ENCODE data around the gene CYFIP2. TPM values are rescaled to one million over a fixed set of nuclear protein-coding genes. Genes with fewer than 3 reads are reported as not detected.

The CYFIP2 gene
- total and polyA plus RNA-seq, 2 experiments from 2014 or later, result 24.8 to 30.2 TPM

DNA sequence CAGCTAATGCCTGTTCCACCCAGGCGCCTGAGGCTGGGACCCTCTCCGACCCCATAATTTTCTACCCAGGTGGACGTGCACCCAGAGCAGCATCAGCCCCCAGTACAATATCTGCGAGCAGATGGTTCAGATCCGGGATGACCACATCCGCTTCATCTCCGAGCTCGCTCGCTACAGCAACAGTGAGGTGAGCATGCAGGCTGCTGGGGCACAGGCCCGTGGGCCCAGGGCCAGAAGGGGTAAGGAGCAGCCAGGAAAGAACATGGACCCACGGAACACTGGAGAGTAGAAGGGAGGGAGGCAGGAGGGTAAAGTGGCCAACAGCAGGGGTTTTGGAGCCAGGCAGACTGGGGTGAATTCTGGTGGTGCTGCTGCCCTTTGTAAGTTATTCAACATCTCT lies 45.7 kb downstream of the CYFIP2 start:
- no peaks in the 10 kb centered on the region for H3K4me1 ChIP-seq (ENCODE audit: insufficient read depth)
- H3K4me3 ChIP-seq, result no peak overlapping the region
- H4K20me1 ChIP-seq (ENCODE audit: insufficient read depth, poor library complexity, severe bottlenecking), result no peaks in the 10 kb centered on the region
- WGBS (ENCODE audit: low lambda C conversion rate, missing lambda C conversion rate), result 96% methylated on average over 11 of the region's 11 CpGs
- H3K9me3 ChIP-seq (ENCODE audit: low read depth), result no peaks in the 10 kb centered on the region
- H3K27ac ChIP-seq, result no peak overlapping the region
- H3K4me2 ChIP-seq, result no peak overlapping the region
- no peak overlapping the region for H2AFZ ChIP-seq
- H3K79me2 ChIP-seq, result no peaks in the 10 kb centered on the region
- no peak for DNase-seq (ENCODE audit: low spot score)
- H3K36me3 ChIP-seq (replicated peaks; ENCODE audit: insufficient read depth, low read depth), result no peaks in the 10 kb centered on the region
- no peaks in the 10 kb centered on the region for H3K27me3 ChIP-seq
- H3K9me2 ChIP-seq (replicated peaks; ENCODE audit: insufficient read depth), result no peaks in the 10 kb centered on the region
- TF ChIP-seq, protein P1, sequence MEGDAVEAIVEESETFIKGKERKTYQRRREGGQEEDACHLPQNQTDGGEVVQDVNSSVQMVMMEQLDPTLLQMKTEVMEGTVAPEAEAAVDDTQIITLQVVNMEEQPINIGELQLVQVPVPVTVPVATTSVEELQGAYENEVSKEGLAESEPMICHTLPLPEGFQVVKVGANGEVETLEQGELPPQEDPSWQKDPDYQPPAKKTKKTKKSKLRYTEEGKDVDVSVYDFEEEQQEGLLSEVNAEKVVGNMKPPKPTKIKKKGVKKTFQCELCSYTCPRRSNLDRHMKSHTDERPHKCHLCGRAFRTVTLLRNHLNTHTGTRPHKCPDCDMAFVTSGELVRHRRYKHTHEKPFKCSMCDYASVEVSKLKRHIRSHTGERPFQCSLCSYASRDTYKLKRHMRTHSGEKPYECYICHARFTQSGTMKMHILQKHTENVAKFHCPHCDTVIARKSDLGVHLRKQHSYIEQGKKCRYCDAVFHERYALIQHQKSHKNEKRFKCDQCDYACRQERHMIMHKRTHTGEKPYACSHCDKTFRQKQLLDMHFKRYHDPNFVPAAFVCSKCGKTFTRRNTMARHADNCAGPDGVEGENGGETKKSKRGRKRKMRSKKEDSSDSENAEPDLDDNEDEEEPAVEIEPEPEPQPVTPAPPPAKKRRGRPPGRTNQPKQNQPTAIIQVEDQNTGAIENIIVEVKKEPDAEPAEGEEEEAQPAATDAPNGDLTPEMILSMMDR (IDR thresholded peaks at IDR 0.05; ENCODE audit: poor library complexity), result no peak
- TF ChIP-seq EZH2 (IDR thresholded peaks at IDR 0.05; ENCODE audit: borderline replicate concordance), result no peak
- no peak for TF ChIP-seq EZH2phosphoT487 (IDR thresholded peaks at IDR 0.05; ENCODE audit: low read depth, severe bottlenecking, unreplicated experiment)

DNA sequence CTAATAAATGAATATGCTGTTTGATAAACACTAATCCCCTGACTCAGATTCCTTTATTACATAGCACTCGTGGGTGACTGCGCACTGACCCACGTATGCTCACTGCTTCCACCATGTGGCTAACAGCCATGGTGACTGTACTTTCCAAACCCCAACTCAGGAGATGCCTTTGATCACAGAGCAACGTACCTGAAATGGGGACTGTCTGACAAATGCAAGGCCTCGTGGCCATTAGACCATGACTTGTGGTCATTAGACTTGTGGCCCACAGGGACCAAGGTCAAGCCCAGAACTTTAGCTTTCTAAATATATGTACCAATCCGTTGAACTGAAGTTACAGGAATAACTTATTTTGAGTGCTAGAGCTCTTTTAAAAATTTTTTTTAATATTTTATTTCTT lies 46.6 kb downstream of the CYFIP2 start:
- H3K4me3 ChIP-seq, result no peak overlapping the region
- WGBS (ENCODE audit: low lambda C conversion rate, missing lambda C conversion rate), result 40% methylated on average over 6 of the region's 6 CpGs
- no peak overlapping the region for H3K4me2 ChIP-seq
- H3K27me3 ChIP-seq, result no peaks in the 10 kb centered on the region
- H3K9me2 ChIP-seq (replicated peaks; ENCODE audit: insufficient read depth), result no peaks in the 10 kb centered on the region
- no peaks in the 10 kb centered on the region for H3K36me3 ChIP-seq (replicated peaks; ENCODE audit: insufficient read depth, low read depth)
- no peaks in the 10 kb centered on the region for H3K9me3 ChIP-seq (ENCODE audit: low read depth)
- DNase-seq (ENCODE audit: low spot score), result peak; percentile 68
- no peaks in the 10 kb centered on the region for H3K79me2 ChIP-seq
- H3K27ac ChIP-seq, result no peak overlapping the region
- H4K20me1 ChIP-seq (ENCODE audit: insufficient read depth, poor library complexity, severe bottlenecking), result no peaks in the 10 kb centered on the region
- TF ChIP-seq, protein P1 (IDR thresholded peaks at IDR 0.05; ENCODE audit: poor library complexity), result peak; percentile 71
- TF ChIP-seq EZH2 (IDR thresholded peaks at IDR 0.05; ENCODE audit: borderline replicate concordance), result no peak
- no peaks in the 10 kb centered on the region for H3K4me1 ChIP-seq (ENCODE audit: insufficient read depth)
- H2AFZ ChIP-seq, result no peak overlapping the region

DNA sequence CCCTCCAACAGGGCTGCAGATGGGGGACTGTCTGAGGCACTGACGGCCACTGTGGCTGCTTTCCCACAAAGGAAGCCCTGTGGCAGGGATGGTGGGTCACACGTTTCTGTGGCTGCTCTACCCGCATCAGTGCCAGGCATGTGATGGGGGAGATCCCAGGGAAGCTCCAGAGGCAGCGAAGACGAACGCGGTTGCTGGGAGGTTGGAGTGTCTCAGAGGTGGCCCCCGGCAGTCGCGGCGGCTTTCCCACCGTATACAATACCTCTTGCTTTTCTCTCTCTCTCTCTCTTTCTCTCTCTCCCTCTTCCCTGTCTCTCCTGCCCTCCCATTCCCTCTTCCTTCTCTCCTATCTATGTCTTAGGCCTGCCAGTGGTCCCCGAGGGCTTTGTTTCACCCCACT lies 56.7 kb downstream of the CYFIP2 start:
- no peaks in the 10 kb centered on the region for H3K9me3 ChIP-seq (ENCODE audit: low read depth)
- no peak overlapping the region for H3K4me3 ChIP-seq
- no peaks in the 10 kb centered on the region for H3K27me3 ChIP-seq
- no peak for DNase-seq (ENCODE audit: low spot score)
- TF ChIP-seq EZH2 (IDR thresholded peaks at IDR 0.05; ENCODE audit: borderline replicate concordance) (no peak), EZH2phosphoT487 (IDR thresholded peaks at IDR 0.05; ENCODE audit: low read depth, severe bottlenecking, unreplicated experiment) (no peak)
- TF ChIP-seq, protein P1 (IDR thresholded peaks at IDR 0.05; ENCODE audit: poor library complexity), result no peak
- no peaks in the 10 kb centered on the region for H3K9me2 ChIP-seq (replicated peaks; ENCODE audit: insufficient read depth)
- no peak overlapping the region for H2AFZ ChIP-seq
- H3K27ac ChIP-seq, result no peak overlapping the region
- H4K20me1 ChIP-seq (ENCODE audit: insufficient read depth, poor library complexity, severe bottlenecking), result no peaks in the 10 kb centered on the region
- no peaks in the 10 kb centered on the region for H3K79me2 ChIP-seq
- H3K36me3 ChIP-seq (replicated peaks; ENCODE audit: insufficient read depth, low read depth), result no peaks in the 10 kb centered on the region
- H3K4me1 ChIP-seq (ENCODE audit: insufficient read depth), result peaks cover 5% of the 10 kb centered on the region
- 95% methylated on average over 13 of the region's 13 CpGs for WGBS (ENCODE audit: low lambda C conversion rate, missing lambda C conversion rate)
- H3K4me2 ChIP-seq, result no peak overlapping the region
